ENCODE data around the gene C10orf105.

The C10orf105 gene

DNA sequence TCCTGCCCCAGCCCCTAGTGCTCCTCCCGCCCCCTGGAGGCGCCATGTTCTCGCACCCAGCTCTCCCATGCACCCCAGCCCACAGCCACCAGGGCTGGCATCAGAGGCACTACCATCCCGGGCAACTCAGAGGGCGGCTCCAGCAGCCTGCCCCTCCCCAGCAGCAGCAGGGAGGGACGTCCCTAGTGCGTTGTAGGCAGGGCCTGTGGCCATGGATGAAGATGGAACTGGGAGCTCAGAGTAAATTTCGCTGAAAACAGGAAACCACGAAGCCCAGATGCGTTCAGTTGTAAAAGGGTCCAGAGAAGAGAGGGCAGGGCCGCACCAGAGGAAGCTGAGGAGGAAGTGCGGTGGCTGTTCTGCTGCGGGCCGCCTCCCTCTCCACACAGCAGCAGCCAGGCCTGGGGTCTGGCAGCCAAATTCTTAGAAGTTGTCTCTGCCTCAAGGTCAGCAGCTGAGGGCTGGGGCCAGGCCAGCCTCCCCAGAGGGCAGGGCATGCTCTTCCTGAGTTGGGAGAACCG is 29.2 kb upstream of the C10orf105 start:
- no peak for TF ChIP-seq JUND (IDR thresholded peaks at IDR 0.05; ENCODE audit: low read depth)
- DNase-seq (ENCODE audit: low read depth in 1 of 2, low spot score in 1 of 2), result no peak
- in situ Hi-C loops (cut with HindIII; ENCODE audit: low pct_unique_long_range_greater_than_20kb, low sequenced_read_pairs), result no loop called here

DNA sequence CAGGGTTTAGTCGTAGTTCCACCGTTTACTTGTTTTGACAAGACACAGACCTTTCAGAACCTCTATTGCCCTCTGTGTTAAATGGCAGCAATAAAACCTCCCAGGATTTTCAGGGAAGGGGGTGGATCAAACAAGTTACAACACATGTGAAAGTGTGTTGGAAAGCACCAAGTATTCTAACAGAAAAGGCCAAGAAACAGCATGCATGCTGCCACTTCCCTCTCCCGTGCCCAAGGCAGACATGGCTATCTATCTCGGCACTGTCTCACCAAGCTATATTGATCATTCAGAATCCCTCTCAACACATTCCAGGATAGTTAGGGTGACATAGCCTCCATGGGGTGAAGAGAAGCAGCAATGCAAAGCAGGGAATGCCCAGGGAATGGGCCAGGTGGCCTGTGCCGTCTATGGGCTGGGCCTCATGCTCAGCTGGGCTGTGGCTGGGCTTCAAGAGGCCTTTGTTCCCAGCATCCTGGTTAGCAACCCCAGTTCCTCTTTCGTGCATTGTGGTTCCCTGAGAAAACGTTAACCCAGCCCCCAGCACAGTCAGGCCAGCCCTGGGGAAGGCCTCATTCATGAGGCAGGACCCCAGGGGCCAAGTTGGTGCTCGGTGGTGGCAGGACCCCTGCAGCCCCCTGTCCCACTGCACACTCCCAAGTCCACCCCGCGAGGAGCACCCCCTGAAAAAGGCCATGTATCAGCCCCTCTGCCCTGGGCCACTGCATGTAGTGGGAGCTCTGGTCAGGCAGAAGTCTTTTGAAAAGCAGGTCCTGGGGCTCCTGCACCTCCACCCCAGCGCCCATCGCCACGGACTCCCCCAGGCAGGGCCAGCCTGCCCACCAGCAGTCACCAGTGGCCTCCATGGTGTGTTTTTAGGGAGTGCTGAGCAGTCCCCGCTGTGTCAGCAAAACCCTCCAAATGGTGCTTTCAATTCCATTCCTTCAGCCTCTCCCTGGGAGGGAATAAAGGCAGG is 28.3 kb upstream of the C10orf105 start:
- no peak for TF ChIP-seq JUND (IDR thresholded peaks at IDR 0.05; ENCODE audit: low read depth)
- in situ Hi-C loops (cut with HindIII; ENCODE audit: low pct_unique_long_range_greater_than_20kb, low sequenced_read_pairs), result no loop called here
- no peak for DNase-seq (ENCODE audit: low read depth in 1 of 2, low spot score in 1 of 2)

DNA sequence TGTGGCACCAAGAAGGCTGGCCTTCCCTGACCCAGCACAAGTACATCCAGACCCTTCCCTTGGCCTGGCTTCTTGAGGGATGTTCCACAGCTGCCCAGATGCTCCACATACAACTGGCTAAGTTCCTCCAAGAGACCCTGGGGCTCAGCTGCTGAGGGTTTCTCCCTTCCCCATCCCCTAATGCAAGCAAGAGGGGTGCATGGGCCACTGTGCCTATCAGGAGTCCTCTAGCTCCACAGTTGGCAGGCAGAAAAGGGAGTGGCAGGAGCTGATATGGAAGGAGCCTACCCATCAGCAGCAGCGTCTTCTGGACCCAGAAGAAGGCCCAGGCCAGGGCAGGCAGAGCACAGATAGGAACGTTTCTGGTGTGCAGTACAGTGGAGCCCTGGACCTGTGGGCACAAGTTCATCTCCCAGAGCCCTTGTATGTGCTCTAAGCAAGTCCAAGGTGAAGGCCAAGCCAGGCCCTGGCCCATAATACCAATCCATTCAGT is 27.5 kb upstream of the C10orf105 start:
- no peak for DNase-seq (ENCODE audit: low read depth in 1 of 2, low spot score in 1 of 2)
- TF ChIP-seq JUND (IDR thresholded peaks at IDR 0.05; ENCODE audit: low read depth), result no peak
- in situ Hi-C loops (cut with HindIII; ENCODE audit: low pct_unique_long_range_greater_than_20kb, low sequenced_read_pairs), result no loop called here

DNA sequence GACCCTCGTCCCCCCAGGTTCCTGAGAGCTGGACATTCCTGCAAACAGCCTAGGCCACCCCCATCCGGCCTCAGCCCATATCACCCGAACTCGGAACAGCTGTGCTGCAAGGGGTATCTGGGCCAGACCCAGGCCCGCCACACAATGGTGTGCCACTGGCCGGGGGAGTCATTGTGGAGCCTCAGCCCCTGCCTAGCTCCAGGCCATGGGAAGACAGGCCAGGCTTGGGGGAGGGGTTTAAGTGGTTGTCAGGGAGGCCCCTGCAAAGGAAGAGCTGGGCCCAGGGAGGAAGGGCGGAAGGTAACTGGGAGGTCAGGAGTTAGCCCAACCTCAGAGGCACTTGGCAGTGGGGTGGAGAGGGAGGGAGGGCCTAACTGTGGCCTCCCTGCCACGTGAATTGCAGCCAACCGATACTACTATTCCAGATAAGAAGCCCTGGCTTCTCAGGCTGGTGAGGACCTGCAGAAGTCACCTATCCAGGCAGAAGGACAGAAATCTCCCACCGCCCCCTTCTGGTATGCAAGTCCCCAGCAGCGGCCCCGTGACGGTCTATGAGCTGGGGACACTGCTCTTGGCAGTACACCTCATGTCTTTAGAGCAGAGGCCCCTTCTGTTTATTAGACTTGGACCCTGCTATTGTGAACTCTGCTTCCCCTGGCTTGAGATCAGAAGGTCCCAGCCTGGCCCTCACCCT is 26.9 kb upstream of the C10orf105 start:
- DNase-seq (ENCODE audit: low read depth in 1 of 2, low spot score in 1 of 2), result no peak
- TF ChIP-seq JUND (IDR thresholded peaks at IDR 0.05; ENCODE audit: low read depth), result no peak
- in situ Hi-C loops (cut with HindIII; ENCODE audit: low pct_unique_long_range_greater_than_20kb, low sequenced_read_pairs), result no loop called here

DNA sequence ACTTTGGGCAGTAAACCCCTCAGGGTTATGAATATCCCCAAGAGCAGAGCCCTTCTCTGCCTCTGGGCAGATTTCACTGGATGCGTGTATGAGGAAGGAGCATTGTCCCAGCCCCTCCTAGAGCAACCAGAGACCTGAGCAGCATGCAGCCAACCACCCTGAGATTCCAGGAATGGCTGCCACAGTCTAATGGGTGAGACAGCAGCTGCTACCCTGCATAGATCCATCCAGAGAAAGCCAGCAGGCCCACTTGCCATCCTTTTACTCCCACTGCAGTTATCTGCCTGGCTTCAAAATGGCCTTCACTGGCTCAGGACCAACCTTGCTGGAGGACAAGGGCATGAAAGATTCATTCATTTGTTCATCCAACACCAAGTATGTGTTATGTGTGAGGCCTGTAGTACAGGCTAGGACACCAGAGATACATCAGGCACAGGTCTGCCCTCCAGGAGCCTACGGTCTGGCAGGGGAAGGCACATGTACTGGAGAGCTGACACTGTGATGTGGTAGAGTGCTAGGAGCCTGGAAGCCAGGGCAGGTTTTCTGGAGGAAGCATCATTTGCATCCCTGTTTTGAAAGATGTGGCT is 26.2 kb upstream of the C10orf105 start:
- no peak for DNase-seq (ENCODE audit: low read depth in 1 of 2, low spot score in 1 of 2)
- no peak for TF ChIP-seq JUND (IDR thresholded peaks at IDR 0.05; ENCODE audit: low read depth)
- in situ Hi-C loops (cut with HindIII; ENCODE audit: low pct_unique_long_range_greater_than_20kb, low sequenced_read_pairs), result no loop called here

DNA sequence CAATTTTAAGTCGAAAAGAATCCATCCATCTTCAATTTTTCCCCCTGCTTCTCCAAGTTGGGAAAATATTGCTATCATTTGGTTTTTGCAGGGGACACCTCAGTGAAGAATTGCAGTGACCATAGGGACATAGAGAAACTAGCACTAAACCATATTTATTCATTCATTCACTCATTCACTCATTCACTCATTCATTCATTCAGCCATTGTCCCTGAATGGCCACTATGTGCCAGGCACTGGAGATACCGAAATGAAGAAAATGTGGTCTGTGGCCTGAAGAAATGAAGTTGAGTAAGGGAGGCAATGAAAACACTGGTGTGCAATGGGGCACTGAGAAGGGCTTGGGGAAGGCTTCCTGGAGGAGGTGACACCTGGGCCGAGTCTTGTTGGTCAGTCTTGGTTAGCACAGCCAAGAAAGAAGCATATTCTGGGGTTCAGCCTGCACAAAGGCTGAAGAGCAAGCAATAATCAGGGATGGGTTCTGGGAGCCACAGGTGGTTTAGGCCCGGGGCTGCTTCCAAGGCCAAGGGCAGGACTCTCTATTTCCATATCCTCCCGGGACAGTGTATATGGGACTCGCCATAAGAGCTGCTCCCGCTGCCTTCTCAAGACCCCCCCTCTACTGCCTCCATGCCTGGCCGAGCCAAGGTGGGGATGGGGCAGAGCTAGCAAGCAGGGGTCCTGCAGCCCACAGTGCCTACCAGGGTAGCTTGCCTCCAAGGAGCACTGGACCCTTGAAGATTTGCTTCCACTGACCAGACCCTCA is 25.5 kb upstream of the C10orf105 start:
- in situ Hi-C loops (cut with HindIII; ENCODE audit: low pct_unique_long_range_greater_than_20kb, low sequenced_read_pairs), result no loop called here
- TF ChIP-seq JUND (IDR thresholded peaks at IDR 0.05; ENCODE audit: low read depth), result no peak
- no peak for DNase-seq (ENCODE audit: low read depth in 1 of 2, low spot score in 1 of 2)

DNA sequence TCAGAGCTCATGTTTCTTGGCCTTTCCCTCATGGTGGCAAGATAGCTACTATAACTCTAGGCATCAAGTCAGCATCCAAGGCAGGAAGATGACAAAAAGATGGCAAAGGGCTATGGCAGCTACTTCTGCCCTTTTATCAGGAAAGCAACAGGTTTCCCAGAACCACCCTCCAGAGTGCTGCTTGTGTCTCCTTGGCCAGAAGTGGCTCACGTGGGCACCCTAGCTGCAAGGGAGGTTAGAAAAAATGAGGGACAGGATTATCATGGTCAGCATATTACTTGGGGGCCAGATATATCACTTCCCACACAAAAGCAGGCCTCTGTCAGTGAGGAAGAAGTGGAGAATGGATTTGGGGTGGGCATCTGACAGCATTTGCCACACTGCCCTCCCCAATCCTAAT is 24.3 kb upstream of the C10orf105 start:
- in situ Hi-C loops (cut with HindIII; ENCODE audit: low pct_unique_long_range_greater_than_20kb, low sequenced_read_pairs), result no loop called here
- TF ChIP-seq JUND (IDR thresholded peaks at IDR 0.05; ENCODE audit: low read depth), result no peak
- DNase-seq (ENCODE audit: low read depth in 1 of 2, low spot score in 1 of 2), result no peak

DNA sequence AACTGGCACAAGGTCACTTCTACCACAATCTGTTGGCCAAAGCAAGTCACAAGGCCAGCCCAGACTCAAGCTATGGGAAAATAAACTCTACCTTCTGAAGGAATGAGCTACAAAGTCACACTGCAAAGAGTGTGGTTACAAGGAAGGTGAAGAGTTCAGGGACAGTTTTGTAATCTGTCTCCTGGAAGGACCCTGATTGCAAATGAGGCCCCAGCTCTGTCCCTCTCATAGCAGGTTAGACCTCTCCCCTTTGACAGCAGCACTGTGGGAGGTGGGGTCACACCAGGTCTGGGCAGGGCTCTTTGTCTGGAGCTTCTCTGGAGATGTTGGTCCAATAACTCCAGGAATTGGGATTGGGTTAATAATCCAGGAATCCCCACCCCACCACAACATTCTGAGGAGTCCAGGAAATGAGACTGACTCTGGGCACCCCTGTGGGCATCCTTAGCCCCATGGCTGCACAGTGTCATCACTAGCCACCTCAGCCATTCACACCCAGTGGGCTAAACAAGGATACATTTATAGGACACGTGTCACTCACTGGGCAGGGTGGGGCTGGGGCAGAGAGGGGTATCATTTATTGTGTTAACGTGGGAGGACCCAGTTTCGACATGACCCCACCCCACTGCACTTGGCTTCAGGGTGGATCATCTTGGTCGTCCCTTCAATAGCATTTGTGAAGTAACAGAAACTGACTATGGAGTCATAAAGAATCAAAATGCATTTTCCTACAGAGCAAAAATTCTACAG is 23.7 kb upstream of the C10orf105 start:
- DNase-seq (ENCODE audit: low read depth in 1 of 2, low spot score in 1 of 2), result no peak
- in situ Hi-C loops (cut with HindIII; ENCODE audit: low pct_unique_long_range_greater_than_20kb, low sequenced_read_pairs), result no loop called here
- TF ChIP-seq JUND (IDR thresholded peaks at IDR 0.05; ENCODE audit: low read depth), result no peak

DNA sequence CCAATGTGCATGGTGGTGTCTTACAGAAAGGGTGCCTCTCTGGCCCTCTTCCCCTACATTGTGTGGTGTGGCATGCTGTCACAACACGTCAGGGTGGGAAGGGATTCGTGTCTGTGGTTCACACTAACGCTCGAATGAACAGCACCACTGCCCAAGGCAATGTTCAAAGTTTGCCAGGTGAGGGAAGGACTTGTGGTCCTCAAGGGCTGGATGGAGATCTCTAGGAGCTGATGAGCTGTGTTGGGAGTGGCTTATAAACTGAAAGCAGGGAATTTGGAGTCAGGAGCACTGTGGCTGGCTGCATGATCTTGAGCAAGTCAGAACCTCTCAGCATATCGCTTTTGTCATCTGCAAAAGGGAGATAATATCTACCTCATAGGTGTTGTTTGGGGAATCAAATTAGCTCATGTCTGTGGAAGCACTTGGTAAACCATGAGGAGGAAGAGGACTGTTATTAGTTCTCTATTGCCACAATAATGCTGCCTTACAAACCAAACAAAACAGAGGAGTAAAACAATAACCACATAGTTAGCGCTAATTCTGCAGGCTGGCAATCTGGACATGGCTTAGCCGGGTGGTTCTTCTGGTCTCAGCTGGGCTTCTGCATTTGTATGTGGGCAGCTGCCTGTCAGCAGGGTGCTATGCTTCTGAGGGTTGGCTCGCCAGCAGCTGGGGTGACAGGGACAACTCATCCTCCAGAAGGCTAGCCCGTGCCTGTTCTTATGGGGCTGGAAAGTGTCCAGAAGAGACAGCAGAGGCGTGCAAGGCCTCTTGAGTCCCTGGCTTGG is 22.9 kb upstream of the C10orf105 start:
- TF ChIP-seq JUND (IDR thresholded peaks at IDR 0.05; ENCODE audit: low read depth), result no peak
- in situ Hi-C loops (cut with HindIII; ENCODE audit: low pct_unique_long_range_greater_than_20kb, low sequenced_read_pairs), result no loop called here
- DNase-seq (ENCODE audit: low read depth in 1 of 2, low spot score in 1 of 2), result peak in 1 of 2 experiments; percentile 11

DNA sequence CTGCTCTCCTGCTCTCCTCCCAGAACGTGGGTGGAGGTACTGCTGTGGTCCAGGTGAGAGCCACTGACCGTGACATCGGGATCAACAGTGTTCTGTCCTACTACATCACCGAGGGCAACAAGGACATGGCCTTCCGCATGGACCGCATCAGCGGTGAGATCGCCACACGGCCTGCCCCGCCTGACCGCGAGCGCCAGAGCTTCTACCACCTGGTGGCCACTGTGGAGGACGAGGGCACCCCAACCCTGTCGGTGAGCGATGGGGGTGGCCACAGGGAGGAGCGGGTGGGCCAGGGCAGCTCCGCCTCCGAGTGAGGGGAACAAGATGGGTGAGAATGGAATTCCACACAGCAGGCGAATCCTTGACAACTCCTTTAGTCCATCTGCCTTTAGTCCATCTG is 22.1 kb upstream of the C10orf105 start:
- no peak for DNase-seq (ENCODE audit: low read depth in 1 of 2, low spot score in 1 of 2)
- no peak for TF ChIP-seq JUND (IDR thresholded peaks at IDR 0.05; ENCODE audit: low read depth)
- in situ Hi-C loops (cut with HindIII; ENCODE audit: low pct_unique_long_range_greater_than_20kb, low sequenced_read_pairs), result no loop called here

DNA sequence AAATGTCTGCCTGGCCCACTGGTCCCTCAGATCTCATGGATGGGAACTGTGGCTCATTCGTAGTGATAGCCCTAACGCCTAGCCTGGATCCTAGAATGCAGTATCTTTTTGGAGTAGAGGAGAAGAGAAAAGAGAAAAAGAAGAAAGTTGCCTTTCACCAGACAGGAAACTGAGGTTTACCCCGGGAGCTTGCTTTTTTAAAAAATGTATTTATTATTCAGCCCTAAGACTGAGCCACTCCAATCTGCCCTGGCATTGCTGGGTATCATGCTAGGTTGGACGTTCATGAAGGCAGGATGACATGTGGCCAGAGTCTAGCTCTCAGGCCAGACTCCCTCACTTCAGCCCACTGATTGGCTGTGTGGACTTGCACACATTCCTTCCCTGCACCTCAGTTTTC is 21.5 kb upstream of the C10orf105 start:
- DNase-seq (ENCODE audit: low read depth in 1 of 2, low spot score in 1 of 2), result no peak
- in situ Hi-C loops (cut with HindIII; ENCODE audit: low pct_unique_long_range_greater_than_20kb, low sequenced_read_pairs), result no loop called here
- TF ChIP-seq JUND (IDR thresholded peaks at IDR 0.05; ENCODE audit: low read depth), result no peak
